DOHH2 (cell line): Measurements from ENCODE around the gene BTBD6.

ENCODE experiments used
- CTCF ChIP-seq: fragments of 200-600 bp; sonication (generic); IDR thresholded peaks from one replicate; pipeline ENCODE4 v1.5.1; 2014; ENCODE audit warnings: antibody characterized with exemption, mild to moderate bottlenecking, low read depth, low read length; ENCODE audit not compliant: poor library complexity, severe bottlenecking
- EZH2phosphoT487 ChIP-seq: fragments of 200-600 bp; sonication (generic); IDR thresholded peaks from 2 replicates; pipeline ENCODE4 v1.6.1; 2017; ENCODE audit warnings: borderline replicate concordance, mild to moderate bottlenecking, antibody characterized with exemption, low read length, moderate library complexity, mixed read lengths

- no peak for TF ChIP-seq CTCF
- TF ChIP-seq EZH2phosphoT487, result no peak
Measured at GRCh38 chr14:105271224-105271890, 23.0 kb downstream of the BTBD6 start.
